Pons (tissue), 1 donor: ENCODE measurements around the gene IFIT2.
"Not testable (repeated sequence)": the region's sequence is repeated elsewhere in the genome, so short reads cannot be mapped to it uniquely, and the experiment has no call there.

ENCODE experiments used
- DNase-seq: peaks from one replicate; pipeline ENCODE4 v3.0.0-alpha.2; 2016; ENCODE audit warnings: low spot score

The IFIT2 gene

GRCh38 chr10:89308736-89309135 lies 6.9 kb downstream of the IFIT2 start:
- no peak for DNase-seq

- DNase-seq = no peak
Measured at GRCh38 chr10:89309156-89310055, 7.6 kb downstream of the IFIT2 start.

DNA sequence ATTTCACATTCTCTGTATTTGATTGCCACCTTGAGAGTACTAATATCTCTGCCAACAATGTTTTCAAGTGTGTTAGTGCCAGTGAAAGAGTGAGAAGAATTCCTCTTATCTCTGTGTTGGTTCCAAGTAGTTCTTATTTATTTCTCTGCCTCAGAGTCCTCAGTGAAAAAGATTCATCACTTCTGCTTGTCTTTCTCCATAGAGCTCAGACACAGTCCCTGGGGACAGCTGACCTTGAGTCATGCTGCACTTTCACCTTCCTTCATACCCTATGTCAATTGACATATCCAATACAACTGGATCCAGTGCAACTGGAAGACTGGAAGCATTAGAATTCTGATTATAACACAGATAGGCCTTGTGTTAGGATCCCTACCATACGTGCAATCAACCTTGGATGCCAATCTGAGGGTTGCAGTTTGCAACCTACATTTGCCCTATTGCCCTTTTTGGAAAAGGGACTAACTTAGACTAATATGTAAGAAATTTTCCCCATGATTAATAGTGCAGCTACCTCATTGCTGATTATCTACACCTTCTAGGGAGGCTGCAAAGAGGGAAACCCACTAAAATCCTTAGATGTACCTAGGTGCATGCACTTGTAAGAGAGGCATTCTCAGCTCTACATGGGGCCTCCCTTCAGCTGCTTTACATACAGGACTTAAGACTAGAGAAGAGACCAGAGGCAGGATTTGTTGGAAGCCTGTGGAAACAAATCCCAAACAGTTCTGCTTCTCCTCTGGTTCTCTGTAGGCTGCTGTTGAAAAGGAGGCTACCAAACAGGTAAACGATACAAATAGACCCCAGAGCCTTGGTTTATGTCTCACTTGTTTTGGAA lies 8.4 kb downstream of the IFIT2 start:
- DNase-seq = no peak

DNA sequence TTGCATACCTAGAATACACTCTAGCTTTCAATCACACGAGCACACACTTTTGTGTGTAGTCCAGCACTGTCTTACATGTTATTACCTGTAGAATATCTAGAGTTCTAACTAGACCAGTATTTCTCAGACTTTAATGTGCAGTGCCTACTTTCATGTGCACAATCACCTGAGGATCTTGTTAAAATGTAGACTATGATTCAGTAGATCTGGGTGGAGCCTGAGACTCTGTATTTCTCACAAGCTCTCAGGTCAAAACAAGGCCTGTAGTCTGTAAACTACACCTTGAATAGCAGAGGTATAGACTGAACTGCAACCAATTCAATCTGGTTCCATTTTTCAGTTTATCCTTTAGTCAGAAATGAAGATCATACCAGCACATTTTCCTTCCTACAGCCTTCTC lies 11.1 kb downstream of the IFIT2 start:
- DNase-seq = no peak

DNA sequence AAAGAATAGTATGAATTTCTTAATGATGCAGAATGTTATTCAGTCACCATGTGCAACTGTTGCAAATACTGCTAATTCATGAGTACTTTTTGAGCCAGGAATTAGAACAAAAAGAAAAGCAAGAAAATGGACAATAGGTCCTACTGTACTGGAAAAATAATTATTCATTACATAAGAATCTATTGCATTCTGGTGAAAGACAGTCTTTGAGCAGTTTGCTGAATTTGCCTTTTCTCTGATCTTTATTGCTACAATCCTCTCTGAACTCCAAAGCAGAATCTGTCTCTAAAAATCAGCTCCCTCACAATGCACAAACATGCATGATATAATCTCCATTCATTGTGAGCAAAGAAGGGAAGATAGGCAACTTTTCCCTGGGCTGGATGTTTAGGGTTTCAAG lies 12.8 kb downstream of the IFIT2 start:
- DNase-seq = peak; percentile 98

DNA sequence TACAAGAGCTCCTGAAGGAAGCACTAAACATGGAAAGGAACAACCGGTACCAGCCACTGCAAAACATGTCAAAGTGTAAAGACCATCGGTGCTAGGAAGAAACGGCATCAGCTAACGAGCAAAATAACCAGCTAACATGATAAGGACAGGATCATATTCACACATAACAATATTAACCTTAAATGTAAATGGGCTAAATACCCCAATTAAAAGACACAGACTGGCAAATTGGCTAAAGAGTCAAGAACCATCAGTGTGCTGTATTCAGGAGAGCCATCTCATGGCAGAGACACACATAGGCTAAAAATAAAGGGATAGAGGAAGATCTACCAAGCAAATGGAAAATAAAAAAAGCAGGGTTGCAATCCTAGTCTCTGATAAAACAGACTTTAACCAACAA lies 16.2 kb downstream of the IFIT2 start:
- not testable (repeated sequence) for DNase-seq

DNA sequence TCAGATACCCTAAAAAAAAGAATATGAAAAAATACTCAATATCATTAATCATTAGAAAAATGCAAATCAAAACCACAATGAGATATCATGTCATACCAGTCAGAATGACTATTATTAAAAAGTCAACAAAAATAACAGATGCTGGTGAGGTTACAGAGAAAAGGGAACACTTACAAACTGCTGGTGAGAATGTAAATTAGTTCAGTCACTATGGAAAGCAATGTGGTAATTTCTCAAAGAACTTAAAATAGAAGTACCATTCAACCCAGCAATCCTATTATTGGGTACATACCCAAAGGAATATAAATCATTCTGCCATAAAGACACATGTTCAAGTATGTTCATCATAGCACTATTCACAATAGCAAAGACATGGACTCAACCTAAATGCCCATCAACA lies 23.2 kb downstream of the IFIT2 start:
- DNase-seq = not testable (repeated sequence)

GRCh38 chr10:89325856-89326255 lies 24.0 kb downstream of the IFIT2 start:
- DNase-seq = not testable (repeated sequence)

- peak; percentile 95 for DNase-seq
Measured at GRCh38 chr10:89327803-89328441, 26.1 kb downstream of the IFIT2 start, which contains the start of gene IFIT3. Gene IFIT3 (plus strand): TSS chr10:89327997. CDS start chr10:89328074, 77 bp downstream.

DNA sequence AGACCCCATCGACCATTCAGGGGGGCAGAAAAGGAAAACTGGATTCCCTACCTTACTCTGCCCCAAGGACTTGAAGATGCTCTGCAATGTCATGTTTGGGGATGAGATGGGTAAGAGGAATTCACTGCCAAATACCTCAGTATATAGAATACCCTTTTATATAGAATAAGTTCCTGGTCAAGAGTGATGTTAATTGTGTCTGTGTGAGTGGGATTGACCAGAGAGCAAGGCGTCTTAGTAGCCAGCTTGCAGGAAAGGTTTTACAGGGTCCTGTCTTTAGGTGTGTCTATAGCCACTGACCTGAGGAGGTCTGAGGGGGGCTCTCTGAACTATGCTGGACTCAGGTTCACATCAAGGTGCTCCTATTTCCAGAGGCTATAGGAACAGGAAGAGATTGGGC lies 27.3 kb downstream of the IFIT2 start:
- no peak for DNase-seq

- DNase-seq = not testable (repeated sequence)
Measured at GRCh38 chr10:89330014-89330413, 28.2 kb downstream of the IFIT2 start.

DNA sequence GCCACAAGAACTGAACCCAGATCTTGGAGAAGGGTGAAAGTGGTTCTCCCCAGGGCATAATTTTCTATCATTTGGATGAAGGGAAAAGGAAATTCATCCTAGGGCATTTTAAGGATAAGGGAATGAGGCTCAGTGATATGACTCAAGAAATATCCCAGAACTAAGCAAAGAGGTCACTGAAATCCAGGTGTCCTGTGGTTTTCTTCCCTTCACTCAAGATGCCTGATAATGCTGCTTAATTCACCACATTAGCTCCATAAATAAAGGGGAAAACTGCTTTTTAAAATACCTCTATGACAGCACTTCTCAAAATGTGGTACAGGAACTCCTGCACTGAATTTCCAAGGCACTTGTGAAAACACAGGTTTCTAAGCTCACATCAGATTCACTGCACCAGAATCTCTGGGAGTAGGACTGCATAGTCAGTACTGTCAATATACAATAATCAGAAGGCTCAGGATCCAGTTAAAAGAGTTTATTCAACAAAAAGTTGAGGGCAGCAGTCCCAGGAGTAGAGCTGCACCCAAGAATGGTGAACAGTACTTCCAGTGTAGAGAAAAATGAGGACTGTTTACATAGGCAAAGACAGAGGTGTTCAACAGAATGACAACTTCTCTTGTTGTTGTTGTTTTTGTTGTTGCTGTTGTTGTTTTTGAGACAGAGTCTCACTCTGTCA lies 28.8 kb downstream of the IFIT2 start:
- DNase-seq = peak; percentile 56

GRCh38 chr10:89331487-89332122 lies 29.8 kb downstream of the IFIT2 start:
- DNase-seq = not testable (repeated sequence)

GRCh38 chr10:89332123-89332633 lies 30.3 kb downstream of the IFIT2 start:
- DNase-seq = peak; percentile 87

DNA sequence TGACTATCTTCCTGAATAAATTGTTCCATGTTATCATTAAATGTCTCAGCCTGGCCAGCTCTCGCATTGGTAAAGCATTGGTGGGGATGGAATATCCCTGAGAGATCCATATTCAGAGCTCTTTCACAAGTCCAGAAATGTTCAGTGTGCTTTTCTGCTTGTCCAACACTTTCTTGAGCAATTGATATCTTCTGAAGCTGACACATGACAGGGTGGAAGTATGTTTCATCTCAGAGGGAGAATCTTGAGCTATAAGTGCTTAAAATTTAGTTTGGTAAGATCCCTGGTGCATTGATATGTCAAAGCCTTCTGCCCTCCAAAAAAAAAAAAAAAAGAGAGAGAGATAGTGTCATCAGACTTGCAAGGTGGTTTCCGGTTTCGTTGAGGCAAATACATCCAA lies 33.4 kb downstream of the IFIT2 start:
- DNase-seq = no peak

GRCh38 chr10:89336241-89336640 lies 34.4 kb downstream of the IFIT2 start:
- no peak for DNase-seq

DNA sequence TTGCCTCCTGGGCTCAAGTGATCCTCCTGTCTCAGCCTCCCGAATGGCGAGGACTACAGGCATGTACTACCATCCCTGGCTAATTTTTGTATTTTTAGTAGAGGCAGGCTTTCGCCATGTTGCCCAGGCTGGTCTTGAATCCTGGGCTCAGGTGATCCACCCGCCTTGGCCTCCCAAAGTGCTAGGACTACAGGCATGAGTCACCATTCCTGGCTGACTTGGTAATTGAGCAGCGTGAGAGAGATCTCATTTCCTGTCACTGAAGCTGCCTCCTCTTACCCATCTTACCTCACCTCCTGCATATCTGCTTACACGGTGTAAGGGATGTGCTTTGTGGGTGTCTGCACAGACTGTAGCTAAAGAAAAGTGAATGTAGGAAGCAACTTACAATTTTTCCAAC lies 35.6 kb downstream of the IFIT2 start:
- no peak for DNase-seq

DNA sequence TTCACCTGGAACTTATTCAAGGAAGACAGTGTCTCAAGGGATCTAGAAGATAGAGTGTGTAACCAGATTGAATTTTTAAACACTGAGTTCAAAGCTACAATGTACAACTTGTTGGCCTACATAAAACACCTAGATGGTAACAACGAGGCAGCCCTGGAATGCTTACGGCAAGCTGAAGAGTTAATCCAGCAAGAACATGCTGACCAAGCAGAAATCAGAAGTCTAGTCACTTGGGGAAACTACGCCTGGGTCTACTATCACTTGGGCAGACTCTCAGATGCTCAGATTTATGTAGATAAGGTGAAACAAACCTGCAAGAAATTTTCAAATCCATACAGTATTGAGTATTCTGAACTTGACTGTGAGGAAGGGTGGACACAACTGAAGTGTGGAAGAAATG lies 36.9 kb downstream of the IFIT2 start:
- DNase-seq = no peak

GRCh38 chr10:89339875-89340274 lies 38.0 kb downstream of the IFIT2 start:
- no peak for DNase-seq

DNA sequence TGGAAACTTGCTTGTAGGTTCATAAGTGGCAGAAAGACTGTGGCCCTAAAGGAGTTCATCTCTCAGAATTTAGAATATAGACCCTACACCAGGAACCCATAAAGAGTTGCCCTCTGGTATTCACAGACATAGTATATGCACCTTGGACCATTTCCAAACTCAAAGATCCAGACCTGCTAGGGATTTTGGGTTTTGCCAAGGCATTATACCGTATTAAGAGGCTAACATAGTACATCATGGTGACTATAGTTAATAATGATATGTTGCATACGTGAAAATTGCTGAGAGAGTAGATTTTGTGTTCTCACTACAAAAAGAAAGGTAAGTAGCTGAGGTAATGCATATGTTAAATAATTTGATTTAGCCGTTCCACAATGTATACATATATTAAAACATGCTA lies 39.8 kb downstream of the IFIT2 start:
- no peak for DNase-seq
